Fibroblast of the aortic adventitia (primary cell): ENCODE measurements around the gene ALOX15. TPM values are rescaled to one million over a fixed set of nuclear protein-coding genes. Genes with fewer than 3 reads are reported as not detected.
"Not testable (repeated sequence)": the region's sequence is repeated elsewhere in the genome, so short reads cannot be mapped to it uniquely, and the experiment has no call there.

Source experiments
- DNase-seq: peaks from one replicate; pipeline ENCODE4 v3.0.0-alpha.2; 2010; ENCODE audit warnings: low read depth
- H3K4me3 ChIP-seq: 2 replicates; pipeline ENCODE4 v1.5.1; 2011; ENCODE audit warnings: low read depth, mild to moderate bottlenecking, control low read depth, low read length, moderate library complexity
- CTCF ChIP-seq: IDR thresholded peaks from 2 replicates; pipeline ENCODE4 v1.5.1; 2011; ENCODE audit warnings: mild to moderate bottlenecking, low read length, control low read depth, inconsistent platforms; ENCODE audit not compliant: insufficient read depth
- total RNA-seq: library from RNA; depleted of rRNA; stranded (reverse); fragments of >200 nt; gene quantifications from 2 replicates; pipeline ENCODE4 v1.2.3, GENCODE V29; 2012; ENCODE audit warnings: low replicate concordance

Gene ALOX15
- total RNA-seq, 1 donor = not detected

DNA sequence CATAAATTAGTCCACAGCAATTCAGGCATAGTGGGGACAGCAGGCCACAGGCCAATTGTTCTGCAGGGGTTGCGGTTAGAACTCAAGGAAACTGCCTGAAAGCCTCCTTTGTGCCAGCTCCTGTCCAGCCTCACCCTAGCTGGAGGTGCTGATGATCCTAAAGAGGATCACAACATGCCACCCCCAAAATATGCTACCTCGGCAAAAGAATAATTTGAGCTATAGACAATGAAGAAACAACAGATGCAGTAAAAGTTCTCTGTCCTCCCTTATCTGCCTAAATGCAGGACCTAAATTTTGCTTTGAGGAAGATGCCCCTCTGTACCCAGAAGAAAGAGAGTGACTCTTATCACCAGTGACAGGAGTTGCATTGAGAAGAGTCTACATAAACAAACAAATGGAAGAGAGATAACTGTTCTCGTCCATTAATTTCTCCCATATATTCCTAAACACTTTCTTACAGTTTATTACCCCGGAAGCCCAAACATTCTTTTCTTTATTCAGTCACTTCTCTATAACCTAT lies 14.7 kb downstream of the ALOX15 start:
- DNase-seq = no peak
- TF ChIP-seq CTCF = no peak

DNA sequence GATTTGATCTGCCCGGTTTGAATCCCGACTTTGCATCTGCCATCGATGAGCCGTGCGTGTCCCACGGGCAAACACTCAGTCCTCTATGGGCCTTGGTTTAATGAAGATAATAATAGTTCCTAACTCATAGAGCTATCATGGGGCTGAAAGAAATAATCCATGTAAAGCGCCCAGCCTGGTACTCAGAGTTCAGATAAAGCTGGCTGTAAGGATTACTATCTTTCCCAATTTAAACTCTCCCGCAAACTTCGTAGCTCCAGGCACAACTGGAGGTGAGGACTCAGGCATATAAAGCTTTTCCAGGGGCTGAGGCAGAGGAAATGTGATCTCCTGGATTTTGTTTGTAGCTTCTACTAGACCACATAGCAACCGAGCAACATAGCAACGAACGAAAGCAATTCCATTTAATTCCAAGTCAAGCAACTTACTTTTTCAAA lies 16.3 kb downstream of the ALOX15 start:
- peak; percentile 23 for DNase-seq
- no peak for TF ChIP-seq CTCF
- no peak overlapping the region for H3K4me3 ChIP-seq

More for the DNA sequence above, 14.7 kb downstream of the ALOX15 start:
- no peak overlapping the region for H3K4me3 ChIP-seq

- not testable (repeated sequence) for H3K4me3 ChIP-seq
- peak; percentile 53 for DNase-seq
Observed at GRCh38 chr17:4624451-4624911, 17.0 kb downstream of the ALOX15 start.

DNA sequence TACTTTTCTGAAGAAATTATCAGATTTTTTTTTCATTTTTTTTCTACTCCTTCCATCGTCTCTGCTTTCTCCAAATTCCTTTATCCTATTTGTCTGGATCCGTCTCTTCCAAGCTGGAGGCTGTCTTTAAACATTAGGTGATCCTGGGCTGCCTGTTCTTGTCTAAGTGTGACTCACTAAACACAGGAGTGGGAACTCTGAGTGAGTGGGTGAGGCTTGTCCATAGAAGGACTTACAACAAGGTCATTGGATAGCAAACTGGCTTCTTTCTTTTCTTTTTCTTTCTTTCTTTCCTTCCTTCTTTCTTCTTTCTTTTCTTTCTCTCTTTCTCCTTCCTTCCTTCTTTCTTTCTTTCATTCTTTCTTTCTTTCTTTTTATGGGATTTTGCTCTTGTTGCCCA lies 18.2 kb downstream of the ALOX15 start:
- TF ChIP-seq CTCF = no peak
- H3K4me3 ChIP-seq = no peak overlapping the region
- DNase-seq = peak; percentile 57

DNA sequence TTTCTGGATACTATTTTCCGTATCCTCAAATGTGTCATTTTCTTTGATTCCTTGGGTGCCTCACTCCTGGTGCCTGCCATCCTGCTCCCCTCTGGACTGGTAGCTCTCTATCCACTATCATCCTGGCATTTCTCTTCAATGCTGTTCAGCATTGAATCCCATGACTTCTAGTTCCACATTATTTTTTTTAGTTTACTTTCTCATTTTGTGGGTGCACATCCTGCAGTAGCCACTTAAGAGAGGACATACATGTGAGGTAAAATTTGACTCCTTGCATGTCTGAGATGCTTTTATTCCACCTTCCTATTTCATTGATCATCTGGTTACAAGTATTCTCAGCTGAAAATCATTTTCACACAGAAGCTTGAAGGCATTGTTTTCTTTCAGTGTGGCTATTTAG lies 19.1 kb downstream of the ALOX15 start:
- no peak for DNase-seq
- TF ChIP-seq CTCF = no peak
- H3K4me3 ChIP-seq = no peak overlapping the region

GRCh38 chr17:4620531-4621101 lies 20.9 kb downstream of the ALOX15 start:
- DNase-seq = no peak
- H3K4me3 ChIP-seq = no peak overlapping the region
- TF ChIP-seq CTCF = no peak

- no peak for TF ChIP-seq CTCF
- no peak for DNase-seq
- H3K4me3 ChIP-seq = no peak overlapping the region
Observed at GRCh38 chr17:4617590-4618351, 23.7 kb downstream of the ALOX15 start.
